ENCODE results near the gene FBLN1. TPM values are rescaled to one million over a fixed set of nuclear protein-coding genes. Genes with fewer than 3 reads are reported as not detected.
"Not testable (repeated sequence)": the region's sequence is repeated elsewhere in the genome, so short reads cannot be mapped to it uniquely, and the experiment has no call there.

The FBLN1 gene
- total RNA-seq, 1 donor, result 0.27 TPM

GRCh38 chr22:45544588-45545170, 42.0 kb downstream of the FBLN1 start:
- DNase-seq (ENCODE audit: low read depth in 2 of 3, low spot score in 2 of 3), result no peak

GRCh38 chr22:45546333-45547015, 43.8 kb downstream of the FBLN1 start:
- no peak for DNase-seq (ENCODE audit: low read depth in 2 of 3, low spot score in 2 of 3)

GRCh38 chr22:45547016-45547345, 44.3 kb downstream of the FBLN1 start:
- DNase-seq (ENCODE audit: low read depth in 2 of 3, low spot score in 2 of 3), result no peak

GRCh38 chr22:45547731-45548130, 45.0 kb downstream of the FBLN1 start:
- no peak for DNase-seq (ENCODE audit: low read depth in 2 of 3, low spot score in 2 of 3)

GRCh38 chr22:45548247-45548840, 45.7 kb downstream of the FBLN1 start:
- DNase-seq (ENCODE audit: low read depth in 2 of 3, low spot score in 2 of 3), result no peak

- peak in 1 of 3 donors; percentile 14 for DNase-seq (ENCODE audit: low read depth in 2 of 3, low spot score in 2 of 3)
Observed at GRCh38 chr22:45548991-45549761, 46.5 kb downstream of the FBLN1 start.

- no peak for DNase-seq (ENCODE audit: low read depth in 2 of 3, low spot score in 2 of 3)
Observed at GRCh38 chr22:45549762-45550378, 47.2 kb downstream of the FBLN1 start.

GRCh38 chr22:45550416-45550815, 47.7 kb downstream of the FBLN1 start:
- no peak for DNase-seq (ENCODE audit: low read depth in 2 of 3, low spot score in 2 of 3)

GRCh38 chr22:45550891-45551290, 48.2 kb downstream of the FBLN1 start:
- DNase-seq (ENCODE audit: low read depth in 2 of 3, low spot score in 2 of 3), result no peak

GRCh38 chr22:45551310-45552016, 48.8 kb downstream of the FBLN1 start:
- no peak for DNase-seq (ENCODE audit: low read depth in 2 of 3, low spot score in 2 of 3)

GRCh38 chr22:45552017-45552411, 49.3 kb downstream of the FBLN1 start:
- DNase-seq (ENCODE audit: low read depth in 2 of 3, low spot score in 2 of 3), result no peak

GRCh38 chr22:45552580-45553350, 50.1 kb downstream of the FBLN1 start:
- no peak for DNase-seq (ENCODE audit: low read depth in 2 of 3, low spot score in 2 of 3)

GRCh38 chr22:45553351-45554039, 50.8 kb downstream of the FBLN1 start:
- peak in 2 of 3 donors; percentile 59 to 72 for DNase-seq (ENCODE audit: low read depth in 2 of 3, low spot score in 2 of 3)

GRCh38 chr22:45554040-45554406, 51.3 kb downstream of the FBLN1 start:
- no peak for DNase-seq (ENCODE audit: low read depth in 2 of 3, low spot score in 2 of 3)

- DNase-seq (ENCODE audit: low read depth in 2 of 3, low spot score in 2 of 3), result no peak
Observed at GRCh38 chr22:45554861-45555260, 52.2 kb downstream of the FBLN1 start.

GRCh38 chr22:45557926-45558325, 55.2 kb downstream of the FBLN1 start:
- not testable (repeated sequence) for DNase-seq (ENCODE audit: low read depth in 2 of 3, low spot score in 2 of 3)

GRCh38 chr22:45560092-45560491, 57.4 kb downstream of the FBLN1 start:
- DNase-seq (ENCODE audit: low read depth in 2 of 3, low spot score in 2 of 3), result not testable (repeated sequence)

GRCh38 chr22:45560761-45561160, 58.1 kb downstream of the FBLN1 start:
- not testable (repeated sequence) for DNase-seq (ENCODE audit: low read depth in 2 of 3, low spot score in 2 of 3)

GRCh38 chr22:45562102-45562501, 59.4 kb downstream of the FBLN1 start:
- DNase-seq (ENCODE audit: low read depth in 2 of 3, low spot score in 2 of 3), result no peak

All from hematopoietic multipotent progenitor cell (in vitro differentiated cells).